GM21381 (cell line): ENCODE data around the gene HELZ2.
A peak's percentile ranks its signal among the peaks of the same experiment; 100 is the strongest.
"Not testable (repeated sequence)": the region's sequence is repeated elsewhere in the genome, so short reads cannot be mapped to it uniquely, and the experiment has no call there.

Experiments
- ATAC-seq: cut with Tn5 transposase; IDR thresholded peaks from one replicate; pipeline ENCODE4 v1.9.1; 2021; ENCODE audit warnings: mild to moderate bottlenecking, moderate library complexity; ENCODE audit not compliant: unreplicated experiment

Gene HELZ2

GRCh38 chr20:63565699-63566335, 8.2 kb downstream of the HELZ2 start:
- ATAC-seq: no peak

- no peak for ATAC-seq
These were observed 8.9 kb downstream of the HELZ2 start for GRCh38 chr20:63565021-63565698.

GRCh38 chr20:63564036-63564810, 9.8 kb downstream of the HELZ2 start:
- ATAC-seq: no peak

- ATAC-seq: no peak
These were observed 10.7 kb downstream of the HELZ2 start for GRCh38 chr20:63563225-63563935.

- ATAC-seq: no peak
These were observed 11.4 kb downstream of the HELZ2 start for GRCh38 chr20:63562461-63563224.

GRCh38 chr20:63561624-63562396, 12.2 kb downstream of the HELZ2 start:
- no peak for ATAC-seq

GRCh38 chr20:63560856-63561609, 13.0 kb downstream of the HELZ2 start:
- no peak for ATAC-seq

GRCh38 chr20:63560333-63560805, 13.7 kb downstream of the HELZ2 start:
- no peak for ATAC-seq

- not testable (repeated sequence) for ATAC-seq
These were observed 14.3 kb downstream of the HELZ2 start for GRCh38 chr20:63559485-63560332.

- ATAC-seq: no peak
These were observed 15.1 kb downstream of the HELZ2 start for GRCh38 chr20:63558804-63559484.

- ATAC-seq: no peak
These were observed 16.6 kb downstream of the HELZ2 start for GRCh38 chr20:63557481-63557891.

- no peak for ATAC-seq
These were observed 17.1 kb downstream of the HELZ2 start for GRCh38 chr20:63556873-63557478.

- ATAC-seq: no peak
These were observed 18.2 kb downstream of the HELZ2 start for GRCh38 chr20:63555661-63556381.

- no peak for ATAC-seq
These were observed 19.4 kb downstream of the HELZ2 start for GRCh38 chr20:63554361-63555278.

GRCh38 chr20:63553933-63554290, 20.1 kb downstream of the HELZ2 start, which contains the start of gene FNDC11:
TSS of gene FNDC11 (plus strand) at chr20:63554159. CDS start at chr20:63555664, 1,505 bp downstream.
- peak; percentile 21 for ATAC-seq
